Stimulated activated naive CD8-positive, alpha-beta T cell treated with anti-CD3 and anti-CD28 coated beads, Interleukin-15, Interleukin-2, amounts not matched to agents 100 U/mL and 50 U/mL, for 24 hours (primary cell): ENCODE results near the gene MARCHF7.
"Not testable (repeated sequence)": the region's sequence is repeated elsewhere in the genome, so short reads cannot be mapped to it uniquely, and the experiment has no call there.

Experiments
- ATAC-seq: fragments of 150-1000 bp; cut with Tn5 transposase; one replicate; pipeline ENCODE4 v1.10.0; 2021
- DNase-seq: peaks from one replicate; pipeline ENCODE4 v3.0.0; 2021

MARCHF7 gene

DNA sequence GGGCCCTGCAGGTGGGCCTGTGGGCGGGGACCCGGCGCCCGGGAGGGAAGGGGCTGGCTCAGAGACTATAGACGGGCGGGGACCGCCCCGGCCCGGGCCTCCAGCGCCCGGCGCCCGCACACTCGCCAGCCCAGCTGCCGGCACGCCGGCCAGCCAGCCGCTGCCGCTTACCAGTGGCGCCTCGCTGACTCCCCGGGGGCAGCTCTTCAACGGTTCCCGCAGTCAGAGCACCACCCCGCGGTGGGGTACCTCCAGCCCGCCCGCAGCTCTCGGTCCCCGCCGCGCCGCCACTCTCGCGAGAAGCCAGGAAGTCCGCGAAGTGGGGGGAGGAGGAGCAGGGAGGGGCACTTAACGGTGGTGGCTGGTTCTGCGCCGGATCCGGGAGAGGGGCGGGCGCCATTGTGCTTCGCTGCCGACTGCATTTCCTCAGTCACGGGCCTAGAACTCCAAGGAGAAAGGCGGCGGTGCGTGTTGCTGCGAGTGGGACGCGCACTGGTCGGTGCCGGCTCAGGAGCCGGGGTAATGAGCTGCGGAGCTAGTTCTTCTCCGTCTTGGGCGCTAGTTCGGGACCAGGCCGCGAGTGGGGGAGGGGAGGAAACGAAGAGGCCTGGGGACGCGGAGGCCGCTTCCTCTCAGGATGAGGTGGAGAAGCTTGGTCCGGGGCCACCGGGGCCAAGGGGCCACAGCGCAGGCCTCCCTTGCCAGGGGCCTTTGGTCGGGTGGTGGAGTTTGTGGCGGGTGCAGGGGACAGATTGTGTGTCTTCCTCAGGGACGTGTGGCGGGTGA is at the start of gene MARCHF7:
MARCHF7 (plus strand) TSS at position 364 of the 786 bp plus-strand sequence. CDS start 16,517 bp downstream, outside the sequence.
- ATAC-seq (peak; percentile 96), DNase-seq (peak; percentile 97)

DNA sequence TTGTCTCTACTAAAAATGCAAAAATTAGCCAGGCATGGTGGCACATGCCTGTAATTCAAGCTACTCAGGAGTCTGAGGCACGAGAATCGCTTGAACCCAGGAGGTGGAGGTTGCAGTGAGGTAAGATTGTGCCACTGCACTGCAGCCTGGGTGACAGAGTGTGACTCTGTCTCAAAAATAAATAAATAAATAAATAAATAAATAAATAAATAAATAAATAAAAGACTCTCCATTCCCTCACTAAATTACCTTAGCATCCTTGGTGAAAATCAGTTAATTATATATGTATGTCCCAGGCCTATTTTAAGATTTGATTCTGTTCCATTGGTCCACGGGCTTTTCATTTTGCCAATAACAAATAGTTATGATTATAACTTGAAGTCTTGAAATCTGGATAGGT is 44.9 kb upstream of the MARCHF7 start:
- not testable (repeated sequence) for ATAC-seq

DNA sequence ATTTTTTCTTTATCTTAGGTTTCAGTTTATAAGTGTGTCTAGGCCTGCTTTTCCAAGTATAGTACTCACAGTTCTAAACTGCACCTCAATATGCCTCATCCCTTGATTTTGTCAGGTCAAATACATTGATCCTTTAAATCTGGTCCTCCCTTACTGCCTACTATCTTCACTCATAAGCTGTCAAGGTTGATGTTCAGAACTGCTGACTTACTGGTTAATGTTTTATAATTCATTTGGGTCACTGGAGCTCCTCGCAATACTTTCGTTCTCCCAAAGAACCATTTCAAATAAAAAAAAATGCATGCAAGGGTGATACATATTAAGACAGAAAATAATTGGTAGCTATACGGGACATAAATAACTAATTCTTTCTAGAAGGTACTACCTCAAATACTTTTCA is 41.3 kb upstream of the MARCHF7 start:
- ATAC-seq: no peak
- DNase-seq: no peak

More for the DNA sequence above, 44.9 kb upstream of the MARCHF7 start:
- DNase-seq: not testable (repeated sequence)

DNA sequence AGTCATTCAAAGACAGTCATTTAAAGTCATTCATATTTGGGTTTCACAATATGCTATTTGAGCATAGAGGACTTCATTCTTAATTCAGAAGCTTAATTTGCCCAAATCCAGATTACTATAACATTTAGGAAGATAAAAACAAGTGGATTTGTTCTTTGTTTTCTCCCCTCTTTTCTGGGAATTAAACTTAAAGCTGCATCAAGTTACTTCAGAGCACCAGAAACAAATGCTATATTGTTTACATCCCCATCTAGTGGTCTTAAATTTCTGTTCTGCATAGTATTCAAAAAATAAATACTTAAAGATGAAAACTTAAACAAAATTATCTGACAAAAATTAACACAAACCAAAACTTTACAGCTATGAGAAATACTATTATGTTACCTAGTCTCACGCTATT is 34.7 kb upstream of the MARCHF7 start:
- DNase-seq (no peak), ATAC-seq (no peak)

GRCh38 chr2:159680692-159681091 is 31.6 kb upstream of the MARCHF7 start:
- ATAC-seq (no peak), DNase-seq (no peak)

GRCh38 chr2:159683817-159684216 is 28.5 kb upstream of the MARCHF7 start:
- ATAC-seq (no peak), DNase-seq (no peak)

DNA sequence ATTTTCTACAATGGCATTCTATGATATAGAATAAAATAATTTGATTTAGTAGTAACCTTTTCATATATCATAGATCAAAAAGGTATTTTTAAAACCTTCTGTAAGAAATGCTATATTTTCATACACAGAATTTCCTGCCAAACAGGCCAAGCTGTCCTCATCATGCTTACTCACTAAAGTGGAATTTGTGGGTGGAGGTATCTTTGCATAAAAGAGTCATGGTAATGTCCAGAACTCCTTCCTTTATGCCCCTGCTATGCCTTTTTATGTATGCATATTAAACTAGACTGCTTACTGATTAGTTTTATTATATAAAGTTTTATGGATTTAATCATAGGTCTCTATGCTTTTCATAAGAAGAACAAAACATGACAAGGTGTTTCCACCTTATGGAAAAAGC is 27.5 kb upstream of the MARCHF7 start:
- ATAC-seq (no peak), DNase-seq (no peak)

DNA sequence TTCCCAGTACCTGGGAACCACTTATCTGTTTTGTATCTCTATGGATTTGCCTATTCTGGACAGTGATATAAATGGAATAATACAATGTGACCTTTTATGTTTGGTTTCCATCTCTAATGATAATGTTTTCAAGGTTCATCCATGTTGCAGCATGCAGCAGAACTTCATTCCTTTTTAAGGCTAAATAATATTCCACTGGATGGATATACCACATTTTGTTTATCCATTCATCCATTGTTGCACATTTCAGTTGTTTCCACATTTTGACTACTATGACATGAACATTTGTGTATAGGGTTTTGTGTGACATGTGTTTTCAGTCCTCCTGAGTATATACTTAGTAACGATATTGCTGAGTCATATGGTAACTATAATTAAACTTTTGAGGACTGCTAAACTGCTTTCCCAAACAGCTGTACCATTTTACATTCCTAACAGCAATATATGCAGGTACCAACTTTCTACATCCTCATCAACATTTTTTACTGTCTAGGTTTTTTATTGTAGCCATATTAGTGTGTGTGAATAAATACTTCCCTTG is 17.7 kb upstream of the MARCHF7 start:
- no peak for ATAC-seq
- no peak for DNase-seq

- DNase-seq (no peak), ATAC-seq (no peak)
Measured at GRCh38 chr2:159695795-159696448, 16.4 kb upstream of the MARCHF7 start.

GRCh38 chr2:159703491-159703890 is 8.8 kb upstream of the MARCHF7 start:
- no peak for DNase-seq
- ATAC-seq: no peak

DNA sequence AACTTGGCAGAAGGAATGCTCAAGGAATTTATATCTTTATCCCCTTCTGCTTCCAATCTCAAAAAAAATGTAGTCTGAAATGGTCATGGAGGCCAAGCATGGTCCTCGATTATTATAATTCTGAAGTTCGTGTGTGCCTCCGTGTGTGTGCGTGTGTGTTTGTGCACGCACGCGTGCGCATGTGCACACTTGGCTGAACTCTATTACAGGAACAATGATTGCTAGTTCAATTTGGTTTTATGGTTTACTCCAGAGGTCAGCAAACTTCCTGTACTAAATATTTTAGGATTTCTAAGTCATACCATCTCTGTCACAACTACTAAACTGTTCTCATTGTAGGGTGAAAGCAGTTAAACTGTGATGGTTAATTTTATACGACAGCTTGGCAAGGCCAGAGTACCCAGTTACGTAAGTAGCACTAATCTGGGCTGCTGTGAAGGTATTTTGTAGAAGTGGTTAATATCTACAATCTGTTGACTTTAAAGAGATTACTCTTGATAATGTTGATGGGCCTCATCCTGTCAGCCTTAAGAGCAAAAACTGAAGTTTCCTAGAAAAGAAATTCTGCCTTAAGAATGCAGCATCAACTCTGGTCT is 5.8 kb upstream of the MARCHF7 start:
- no peak for ATAC-seq
- no peak for DNase-seq

GRCh38 chr2:159708066-159708760 is 4.1 kb upstream of the MARCHF7 start:
- no peak for ATAC-seq

DNA sequence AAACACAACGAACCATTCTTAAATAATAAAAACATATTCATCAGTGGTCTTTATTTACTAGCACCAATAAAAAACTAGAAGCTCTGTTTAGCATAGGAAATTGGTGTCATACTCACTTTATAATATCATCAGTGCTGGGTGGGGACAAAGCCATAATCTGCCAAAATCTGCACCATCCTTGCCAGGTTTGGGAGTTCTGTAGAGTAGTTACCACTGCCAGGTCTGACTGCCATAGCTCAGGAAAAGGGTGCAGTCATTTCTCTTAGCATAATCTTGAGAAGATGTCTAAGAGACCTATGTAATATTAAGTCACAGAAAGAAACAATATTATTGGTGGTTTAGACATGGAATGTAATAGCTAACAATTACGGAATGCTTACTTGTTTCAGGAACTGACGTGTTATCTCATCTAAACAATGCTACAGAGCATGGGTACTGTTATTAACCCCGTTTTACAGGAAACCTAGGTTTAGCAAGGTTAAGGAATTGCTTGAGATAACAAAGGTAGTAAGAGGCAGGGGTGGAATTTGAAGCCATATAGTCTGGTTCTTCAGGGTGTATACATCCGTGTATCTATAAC is 1.6 kb upstream of the MARCHF7 start:
- DNase-seq: no peak

More at GRCh38 chr2:159708066-159708760, 4.1 kb upstream of the MARCHF7 start:
- DNase-seq: no peak

DNA sequence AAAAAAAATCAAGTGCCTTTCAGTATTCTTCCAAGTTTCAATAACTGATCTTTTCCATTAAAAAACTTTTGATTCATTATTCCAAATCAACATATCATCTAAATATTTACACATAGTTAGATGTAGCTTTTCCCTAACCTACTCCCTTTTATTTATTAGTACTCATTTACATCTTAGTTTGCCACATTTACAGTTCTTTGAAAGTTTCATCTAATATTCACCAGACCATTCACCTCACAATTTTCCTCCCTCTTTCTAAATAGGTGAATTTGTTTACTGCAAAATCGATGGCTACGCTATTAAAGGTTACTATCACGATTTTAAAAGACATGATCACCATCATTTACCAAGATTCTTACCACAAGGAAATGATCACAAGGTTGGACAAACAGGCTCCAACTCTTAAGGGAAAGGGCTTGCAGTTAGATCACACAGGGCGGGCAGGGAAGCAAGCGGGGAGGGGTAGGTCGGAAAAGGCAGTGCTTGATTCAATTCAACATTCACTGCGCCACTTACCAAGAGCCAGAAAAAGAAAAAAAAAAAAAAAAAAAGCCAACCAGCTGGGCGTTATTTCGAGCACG is 654 bp upstream of the MARCHF7 start:
- ATAC-seq: no peak
- DNase-seq: no peak

More for the DNA sequence above, 1.6 kb upstream of the MARCHF7 start:
- no peak for ATAC-seq

- ATAC-seq: no peak
- no peak for DNase-seq
Measured at GRCh38 chr2:159712929-159713420, 669 bp downstream of the MARCHF7 start.

- ATAC-seq (no peak), DNase-seq (no peak)
Measured at GRCh38 chr2:159713631-159714246, 1.4 kb downstream of the MARCHF7 start.

DNA sequence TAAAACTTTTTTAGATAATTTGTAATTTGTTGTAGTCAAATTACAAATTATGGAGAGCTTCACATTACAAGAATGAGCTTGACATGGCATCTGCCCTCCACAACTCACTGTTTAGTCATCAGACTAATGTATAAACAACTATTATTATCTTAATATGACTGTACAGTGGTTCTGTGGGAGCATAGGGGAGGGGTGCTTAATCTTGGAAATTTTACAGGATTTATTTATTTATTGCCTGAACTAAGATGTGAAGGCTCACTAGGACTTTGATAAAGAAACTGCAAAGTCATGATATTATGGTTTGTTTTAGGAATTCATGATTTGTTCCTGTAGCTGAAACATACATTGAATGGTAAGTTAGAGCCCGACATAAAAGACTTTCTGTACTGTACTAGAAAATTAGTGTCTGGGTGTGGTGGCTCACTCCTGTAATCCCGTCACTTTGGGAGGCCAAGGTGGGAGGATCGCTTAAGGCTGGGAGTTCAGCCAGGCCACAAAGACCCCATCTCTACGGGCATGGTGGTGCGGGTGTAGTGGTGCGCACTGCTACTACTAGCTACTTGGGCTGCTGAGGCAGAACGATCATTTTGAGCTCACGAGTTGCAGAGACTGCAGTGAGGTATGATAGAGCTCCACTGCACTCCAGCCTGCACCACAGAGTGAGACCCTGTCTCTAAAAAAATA is 2.1 kb downstream of the MARCHF7 start:
- ATAC-seq: no peak
- DNase-seq: no peak

GRCh38 chr2:159715451-159715850 is 3.1 kb downstream of the MARCHF7 start:
- no peak for ATAC-seq
- DNase-seq: no peak

GRCh38 chr2:159716409-159716808 is 4.1 kb downstream of the MARCHF7 start:
- DNase-seq, ATAC-seq: not testable (repeated sequence)

GRCh38 chr2:159716857-159717256 is 4.6 kb downstream of the MARCHF7 start:
- DNase-seq (no peak), ATAC-seq (no peak)
